Natural killer cell (primary cell): Measurements from ENCODE around the gene MAN1A2. TPM values are rescaled to one million over a fixed set of nuclear protein-coding genes. Genes with fewer than 3 reads are reported as not detected.

Experiments used
- ATAC-seq, 3 donors: fragments of 150-1000 bp in 2 of 3; fragments of 200-7000 bp in 1 of 3; cut with Tn5 transposase; 1 replicate in 1 of 3; 2 replicates in 2 of 3; pipeline ENCODE4 v1.10.0; 2021; ENCODE audit warnings: mild to moderate bottlenecking in 2 of 3, moderate library complexity in 2 of 3
- DNase-seq, 2 donors: peaks; one replicate each; pipeline versions ENCODE4 v3.0.0 to v3.0.0-alpha.2; 2013 to 2021; ENCODE audit warnings: mixed read lengths in 1 of 2
- H3K27ac ChIP-seq: one replicate; pipeline ENCODE4 v1.5.1; 2013; ENCODE audit warnings: mild to moderate bottlenecking, low read length
- H3K27me3 ChIP-seq: one replicate; pipeline ENCODE4 v1.6.1; 2013; ENCODE audit warnings: low read length; ENCODE audit not compliant: control insufficient read depth, insufficient read depth
- H3K36me3 ChIP-seq: one replicate; pipeline ENCODE4 v1.6.1; 2013; ENCODE audit warnings: low read length; ENCODE audit not compliant: control insufficient read depth, insufficient read depth
- H3K4me1 ChIP-seq: one replicate; pipeline ENCODE4 v1.6.1; 2013; ENCODE audit warnings: low read length; ENCODE audit not compliant: control insufficient read depth, insufficient read depth
- H3K4me3 ChIP-seq: one replicate; pipeline ENCODE4 v1.5.1; 2013; ENCODE audit warnings: low read length
- H3K9me3 ChIP-seq: one replicate; pipeline ENCODE4 v1.6.1; 2013; ENCODE audit warnings: low read length; ENCODE audit not compliant: control insufficient read depth, insufficient read depth
- H3K27ac Mint-ChIP-seq, 2 donors: one replicate each; pipeline ENCODE4 v1.8.0; 2022; ENCODE audit warnings: mild to moderate bottlenecking in 2 of 2, mixed read lengths in 2 of 2, moderate library complexity in 1 of 2
- H3K27me3 Mint-ChIP-seq, 2 donors: one replicate each; pipeline ENCODE4 v1.8.0; 2022; ENCODE audit warnings: low read depth in 2 of 2, mixed read lengths in 2 of 2
- H3K36me3 Mint-ChIP-seq: one replicate; pipeline ENCODE4 v1.8.0; 2022; ENCODE audit warnings: mixed read lengths
- H3K4me1 Mint-ChIP-seq, 2 donors: one replicate each; pipeline ENCODE4 v1.8.0; 2022; ENCODE audit warnings: mixed read lengths in 2 of 2
- H3K4me3 Mint-ChIP-seq: one replicate; pipeline ENCODE4 v1.8.0; 2022; ENCODE audit warnings: mild to moderate bottlenecking, moderate library complexity, mixed read lengths
- H3K9me3 Mint-ChIP-seq, 2 donors: one replicate each; pipeline ENCODE4 v1.8.0; 2022; ENCODE audit warnings: mixed read lengths in 2 of 2
- CTCF ChIP-seq: fragments of 200-600 bp; IDR thresholded peaks from one replicate; pipeline ENCODE4 v1.8.0; 2022; ENCODE audit warnings: antibody characterized with exemption
- WGBS: methylation state at CpG from one replicate; pipeline ENCODE4 v1.1.7; 2013; ENCODE audit warnings: missing lambda C conversion rate; ENCODE audit not compliant: insufficient coverage; 5-methylcytosine and 5-hydroxymethylcytosine counted together
- intact Hi-C: fragments of 100-400 bp; cut with micrococcal nuclease; formaldehyde crosslinking; loops from one replicate; pipeline ENCODE4 v1.14.2; 2022
- total RNA-seq, 4 donors: library from RNA; stranded (reverse); fragments of 120-200 nt in 1 of 4; gene quantifications; one replicate each; pipeline versions ENCODE4 v1.2.3 to v1.2.4, GENCODE V29; 2013 to 2022

The MAN1A2 gene
- total RNA-seq, 3 donors from 2014 or later (not counting 1 experiment from before 2014, with no cell fraction given) = 75.5 to 90.0 (median 87.1) TPM

DNA sequence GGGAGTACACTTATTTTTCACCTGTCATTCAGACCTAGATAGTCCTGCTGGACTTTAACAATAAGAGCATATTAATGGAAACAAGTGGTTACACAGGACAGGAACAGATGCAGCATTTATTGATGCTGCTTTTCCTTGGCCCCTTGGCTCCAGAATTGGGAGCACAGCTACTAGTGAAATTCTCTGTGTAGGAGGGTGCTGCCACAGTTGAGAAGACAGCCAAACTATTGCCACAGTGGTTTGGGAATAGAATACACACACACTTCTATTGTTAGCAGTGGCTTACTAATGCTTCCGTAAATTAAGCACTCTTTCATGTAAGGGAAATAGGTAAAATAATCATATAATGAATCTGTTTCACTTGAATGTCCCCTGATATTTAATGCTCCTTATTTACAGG is 133.3 kb downstream of the MAN1A2 start:
- no CpG with 5 or more reads among the region's 1 CpG for WGBS
- Histone ChIP-seq H3K27ac (no peak overlapping the region), H3K4me3 (no peak overlapping the region), H3K27me3 (no peaks in the 10 kb centered on the region), H3K4me1 (no peaks in the 10 kb centered on the region), H3K9me3 (no peaks in the 10 kb centered on the region), H3K36me3 (peaks cover 45% of the 10 kb centered on the region)
- Mint-ChIP-seq H3K4me3 (no peak overlapping the region), H3K36me3 (peaks cover 24% of the 10 kb centered on the region), H3K4me1 (no peaks in the 10 kb centered on the region), H3K27ac (no peak overlapping the region), H3K27me3 (no peaks in the 10 kb centered on the region), H3K9me3 (no peaks in the 10 kb centered on the region)
- no peak for ATAC-seq
- DNase-seq = no peak
- TF ChIP-seq CTCF = no peak
- intact Hi-C loops = no loop called here

DNA sequence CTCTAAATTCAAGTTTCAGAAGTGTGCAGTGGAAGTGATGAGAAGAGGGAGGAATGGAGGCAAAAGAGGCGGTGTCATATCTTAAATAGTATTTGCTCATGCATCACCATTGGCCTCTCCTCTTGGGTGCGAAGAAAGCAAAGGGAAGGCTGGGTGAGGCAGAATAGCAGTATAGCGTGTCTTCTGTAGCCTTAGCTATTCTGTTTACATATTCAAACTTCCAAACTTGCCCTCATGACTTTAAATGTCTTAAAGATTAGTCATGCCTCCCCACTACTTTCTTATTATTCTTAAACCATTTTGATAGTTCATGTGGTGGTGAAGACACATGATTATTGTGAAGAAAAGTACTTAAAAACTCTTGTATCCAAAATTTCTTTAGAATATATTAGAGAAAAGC is 134.0 kb downstream of the MAN1A2 start:
- H3K27me3 Mint-ChIP-seq = no peaks in the 10 kb centered on the region
- Histone ChIP-seq H3K27me3 (no peaks in the 10 kb centered on the region), H3K4me3 (no peak overlapping the region), H3K27ac (no peak overlapping the region), H3K4me1 (no peaks in the 10 kb centered on the region), H3K36me3 (peaks cover 40% of the 10 kb centered on the region), H3K9me3 (no peaks in the 10 kb centered on the region)
- no peaks in the 10 kb centered on the region for H3K4me1 Mint-ChIP-seq
- WGBS = 94% methylated on average over 3 of the region's 3 CpGs
- H3K36me3 Mint-ChIP-seq = peaks cover 23% of the 10 kb centered on the region
- no peak overlapping the region for H3K4me3 Mint-ChIP-seq
- DNase-seq (no peak), ATAC-seq (no peak)
- no peak for TF ChIP-seq CTCF
- no peak overlapping the region for H3K27ac Mint-ChIP-seq
- no peaks in the 10 kb centered on the region for H3K9me3 Mint-ChIP-seq
- intact Hi-C loops = no loop called here

GRCh38 chr1:117511273-117511672 is 144.0 kb downstream of the MAN1A2 start:
- Histone ChIP-seq H3K4me1 (no peaks in the 10 kb centered on the region), H3K27ac (no peak overlapping the region), H3K36me3 (peaks cover 5% of the 10 kb centered on the region), H3K9me3 (no peaks in the 10 kb centered on the region), H3K4me3 (no peak overlapping the region), H3K27me3 (no peaks in the 10 kb centered on the region)
- no peak overlapping the region for H3K4me3 Mint-ChIP-seq
- no CpG with 5 or more reads among the region's 3 CpGs for WGBS
- DNase-seq = no peak
- no peak for ATAC-seq
- H3K27ac Mint-ChIP-seq = no peak overlapping the region
- intact Hi-C loops = no loop called here
- TF ChIP-seq CTCF = no peak
- no peaks in the 10 kb centered on the region for H3K9me3 Mint-ChIP-seq
- peaks cover 18% of the 10 kb centered on the region for H3K36me3 Mint-ChIP-seq
- H3K27me3 Mint-ChIP-seq = no peaks in the 10 kb centered on the region
- no peaks in the 10 kb centered on the region for H3K4me1 Mint-ChIP-seq

DNA sequence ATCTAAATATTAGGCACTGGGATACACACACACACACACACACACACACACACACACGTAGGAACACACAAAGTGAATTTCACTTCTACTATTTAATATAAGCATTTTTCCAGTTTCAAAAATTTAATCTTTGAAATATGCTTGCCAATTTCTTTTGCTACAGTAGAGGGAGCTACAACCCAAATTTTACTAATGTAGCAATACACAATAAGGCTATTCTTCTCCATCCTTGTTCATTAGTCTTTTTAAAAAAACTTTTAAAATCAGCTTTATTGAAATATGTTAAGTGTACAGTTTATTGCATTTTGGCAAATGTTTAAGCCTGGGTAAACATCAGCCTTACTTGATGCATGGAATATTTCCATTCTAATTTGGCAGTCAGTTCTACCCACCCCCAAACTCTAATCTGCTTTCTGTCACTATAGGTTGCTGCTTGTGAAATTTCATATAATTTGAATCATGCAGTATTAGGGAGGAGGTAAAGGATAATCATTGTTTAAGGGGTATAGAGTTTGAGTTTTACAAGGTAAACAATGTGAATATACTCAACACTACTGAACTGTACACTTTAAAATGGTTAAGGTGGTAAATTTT is 145.6 kb downstream of the MAN1A2 start:
- Mint-ChIP-seq H3K4me3 (no peak overlapping the region), H3K9me3 (no peaks in the 10 kb centered on the region), H3K4me1 (no peaks in the 10 kb centered on the region), H3K36me3 (peaks cover 23% of the 10 kb centered on the region), H3K27me3 (no peaks in the 10 kb centered on the region), H3K27ac (no peak overlapping the region)
- H3K27me3 ChIP-seq = no peaks in the 10 kb centered on the region
- peaks cover 5% of the 10 kb centered on the region for H3K36me3 ChIP-seq
- H3K4me1 ChIP-seq = no peaks in the 10 kb centered on the region
- WGBS = 30% methylated on average over 1 of the region's 1 CpG
- intact Hi-C loops = loop anchor here (1.0 kb wide), 3 partner anchors 161 to 382 kb away; no protein-coding TSS in a partner anchor
- no peaks in the 10 kb centered on the region for H3K9me3 ChIP-seq
- ATAC-seq (peak in 1 of 3 donors; percentile 60), DNase-seq (peak in 1 of 2 donors; percentile 59)
- peak; percentile 54 for TF ChIP-seq CTCF
- no peak overlapping the region for H3K27ac ChIP-seq
- no peak overlapping the region for H3K4me3 ChIP-seq
